Muscle of arm (tissue), 12 donors: ENCODE data around the gene NDOR1. TPM values are rescaled to one million over a fixed set of nuclear protein-coding genes. Genes with fewer than 3 reads are reported as not detected.
A peak's percentile ranks its signal among the peaks of the same experiment; 100 is the strongest.

Experiments used
- DNase-seq: peaks from one replicate; pipeline ENCODE4 v3.0.0-alpha.2; 2013
- polyA plus RNA-seq, 12 donors: library from polyadenylated mRNA; unstranded; fragments of 120-200 nt; gene quantifications; one replicate each; pipeline ENCODE4 v1.2.1, GENCODE V29; 2013; ENCODE audit not compliant: insufficient read length in 12 of 12

NDOR1 gene
- polyA plus RNA-seq, 12 donors: 4.9 to 13.3 (median 6.9) TPM; not detected in 1

DNA sequence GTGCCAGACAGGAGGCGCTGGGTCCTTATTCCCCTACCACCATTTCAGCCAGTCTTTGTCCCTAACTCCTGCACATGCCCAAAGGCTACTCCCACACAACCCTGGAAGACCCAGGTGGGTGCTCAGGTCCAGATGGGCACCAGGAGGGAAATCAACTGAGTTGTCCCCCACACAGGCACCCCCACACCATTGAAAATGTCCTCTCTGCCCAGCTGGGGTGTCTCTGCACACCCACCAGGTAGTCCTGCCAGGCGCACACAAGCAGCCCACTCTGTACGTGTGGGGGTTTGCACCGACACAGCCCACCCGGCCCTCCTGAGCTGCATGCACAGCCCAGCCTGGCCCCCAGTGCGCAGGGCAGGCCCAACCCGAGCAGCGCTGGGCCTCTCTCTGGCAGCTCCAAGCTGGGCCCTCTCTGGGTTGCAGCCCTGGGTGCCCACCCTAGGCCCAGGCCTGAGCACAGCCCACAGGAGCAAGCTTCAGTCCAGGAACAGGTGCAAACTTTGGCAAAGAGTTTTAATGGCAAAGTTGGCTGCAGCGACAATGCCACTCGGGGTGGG is 14.3 kb downstream of the NDOR1 start:
- DNase-seq: no peak

DNA sequence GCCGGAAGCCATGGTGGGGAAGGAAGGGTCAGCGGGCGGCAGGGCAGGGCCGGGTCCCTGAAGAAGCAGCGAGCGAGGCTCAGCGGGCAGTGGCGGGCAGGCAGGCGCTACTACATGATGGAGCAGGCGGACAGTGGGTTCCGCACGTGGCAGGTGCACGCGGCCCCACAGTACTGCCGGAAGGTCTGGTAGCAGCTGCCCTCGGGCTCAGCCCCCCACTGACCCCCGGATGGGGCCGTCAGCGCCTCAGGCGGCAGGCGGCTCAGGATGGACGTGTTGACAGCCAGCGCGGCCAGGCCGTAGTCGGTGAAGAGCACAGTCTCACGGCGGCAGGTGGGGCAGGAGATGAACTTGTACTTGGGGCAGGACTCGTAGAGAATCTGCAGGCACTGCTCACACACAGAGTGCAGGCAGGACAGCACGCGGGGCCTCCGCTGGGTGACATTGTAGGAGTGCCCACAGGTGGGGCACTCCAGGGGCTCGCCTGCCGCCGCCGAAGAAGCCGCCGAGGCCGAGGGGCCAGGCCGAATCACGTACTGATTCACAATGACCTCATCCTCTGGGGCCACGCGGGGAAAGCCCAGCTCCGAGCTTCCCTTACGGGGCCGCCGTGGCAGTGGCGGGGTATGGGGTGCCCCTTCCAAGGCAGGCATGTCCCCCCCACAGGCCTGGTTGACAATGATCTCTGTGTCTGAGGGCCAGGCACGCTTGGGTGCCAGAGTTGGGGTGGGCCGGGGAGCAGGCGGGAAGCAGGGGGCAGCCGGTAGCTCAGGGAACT is 15.0 kb downstream of the NDOR1 start:
- DNase-seq: no peak

GRCh38 chr9:137221095-137221505 is 15.6 kb downstream of the NDOR1 start:
- no peak for DNase-seq

- no peak for DNase-seq
Observed at GRCh38 chr9:137221506-137222111, 16.1 kb downstream of the NDOR1 start.

GRCh38 chr9:137222190-137223077 is 16.9 kb downstream of the NDOR1 start, which contains the start of gene RNF208:
Gene RNF208, minus strand, starts transcription at chr9:137222240. Its CDS starts 1,028 bp downstream, at chr9:137221212.
- no peak for DNase-seq

DNA sequence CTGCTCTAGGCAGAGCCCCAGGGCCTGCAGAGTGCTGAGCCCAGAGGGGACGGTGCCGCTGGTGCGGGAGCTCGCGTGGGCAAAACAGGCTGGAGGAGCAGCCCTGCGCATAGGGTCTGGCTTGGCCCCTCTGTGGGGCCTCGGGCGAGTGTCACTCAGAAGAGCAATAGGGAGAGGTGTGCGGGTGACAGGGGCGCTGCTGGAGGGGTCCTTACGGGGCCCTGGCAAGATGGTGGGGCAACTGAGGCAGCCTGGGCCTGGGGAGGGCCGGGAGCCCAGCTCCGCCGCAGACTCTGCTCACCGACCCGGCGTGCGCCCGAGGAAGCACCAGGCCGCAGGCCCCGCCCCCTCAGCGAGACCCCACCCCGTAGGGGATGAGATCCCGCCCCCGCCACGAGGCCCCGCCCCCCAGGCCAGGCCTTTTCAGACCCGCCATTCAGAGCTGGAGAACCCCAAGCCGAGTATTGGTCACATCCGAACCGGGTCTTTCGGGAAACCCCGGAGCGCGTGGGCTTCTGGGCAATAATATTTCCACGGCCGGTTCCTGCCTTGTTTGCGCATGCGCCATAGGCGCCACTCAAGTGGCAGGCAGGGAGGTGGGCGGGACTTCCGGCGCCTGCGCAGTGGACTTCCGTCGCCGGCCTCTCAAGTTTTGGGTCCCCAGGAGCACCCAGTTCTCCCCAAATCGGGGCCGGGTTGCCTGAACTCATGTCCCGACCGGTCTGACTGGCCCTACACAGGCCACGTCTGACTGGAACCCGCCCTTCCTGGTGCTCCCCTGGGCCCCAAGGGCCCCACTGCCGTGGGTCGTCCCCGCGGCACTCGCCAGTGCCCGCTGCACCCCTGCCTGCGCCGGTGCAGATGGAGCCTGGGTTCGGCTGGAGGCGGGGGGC is 17.8 kb downstream of the NDOR1 start:
- peak; percentile 96 for DNase-seq

GRCh38 chr9:137224830-137225694 is 19.6 kb downstream of the NDOR1 start, which contains the start of gene CYSRT1:
Gene CYSRT1, plus strand, starts transcription at chr9:137225174. Its CDS starts 448 bp downstream, at chr9:137225622.
- no peak for DNase-seq

DNA sequence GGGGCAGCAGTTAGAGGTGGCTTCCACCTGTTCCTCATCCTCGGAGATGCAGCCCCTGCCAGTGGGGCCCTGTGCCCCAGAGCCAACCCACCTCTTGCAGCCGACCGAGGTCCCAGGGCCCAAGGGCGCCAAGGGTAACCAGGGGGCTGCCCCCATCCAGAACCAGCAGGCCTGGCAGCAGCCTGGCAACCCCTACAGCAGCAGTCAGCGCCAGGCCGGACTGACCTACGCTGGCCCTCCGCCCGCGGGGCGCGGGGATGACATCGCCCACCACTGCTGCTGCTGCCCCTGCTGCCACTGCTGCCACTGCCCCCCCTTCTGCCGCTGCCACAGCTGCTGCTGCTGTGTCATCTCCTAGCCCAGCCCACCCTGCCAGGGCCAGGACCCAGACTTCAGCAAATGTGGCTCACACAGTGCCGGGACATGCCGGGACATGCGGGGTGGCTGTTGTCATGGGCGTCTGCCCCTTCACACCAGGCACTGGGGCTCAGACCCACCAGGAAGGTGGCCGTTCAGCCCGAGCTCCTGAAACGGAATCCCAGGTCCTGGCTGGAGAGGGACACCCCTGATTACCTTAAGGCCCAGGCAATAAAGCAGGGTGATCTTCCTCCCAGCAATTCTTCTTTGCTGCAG is 20.3 kb downstream of the NDOR1 start:
- no peak for DNase-seq

- DNase-seq: no peak
Observed at GRCh38 chr9:137226338-137227053, 21.0 kb downstream of the NDOR1 start.

DNA sequence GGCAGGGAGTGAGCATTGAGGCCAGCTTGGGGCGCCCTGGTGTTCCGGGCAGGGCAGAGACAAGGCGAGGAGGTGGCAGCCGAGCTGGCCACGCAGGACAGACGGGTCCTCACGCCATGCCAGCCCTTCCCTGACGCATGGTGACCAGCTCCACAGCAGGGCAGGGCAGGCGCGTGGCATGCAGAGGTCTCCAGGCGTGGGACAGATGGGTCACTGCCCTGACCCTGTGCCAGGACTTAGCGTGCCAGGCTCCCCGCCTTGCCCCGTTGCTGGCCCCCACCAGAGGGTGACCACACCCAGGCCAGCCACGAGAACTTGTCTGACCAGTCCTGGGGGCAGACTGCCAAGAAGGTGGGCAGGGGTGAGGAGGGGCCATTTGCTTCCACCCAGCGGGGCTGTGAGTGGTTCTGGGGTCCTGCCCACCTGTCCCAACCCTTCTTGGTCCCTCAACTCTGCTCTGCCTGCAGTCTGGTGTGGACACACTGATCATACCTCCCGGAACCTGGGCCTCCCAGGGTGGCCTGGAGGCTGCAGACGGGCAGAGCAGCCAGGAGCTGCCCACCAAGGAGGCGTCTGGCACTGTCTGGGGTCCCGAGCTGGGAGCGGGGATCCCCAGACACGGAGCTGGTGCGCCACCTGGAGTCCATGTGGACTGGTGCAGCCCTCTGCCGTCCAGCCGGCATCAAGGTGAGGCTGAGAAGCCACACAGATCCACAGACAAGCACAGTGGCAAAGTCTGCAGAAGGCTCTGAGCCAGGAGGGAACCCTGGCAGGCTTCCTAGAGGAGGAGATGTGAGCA is 21.8 kb downstream of the NDOR1 start, which contains the start of gene RNF224:
TSS of gene RNF224 (plus strand) at position 449 of the 799 bp plus-strand sequence. CDS start 834 bp downstream, outside the sequence.
- DNase-seq: peak; percentile 69

- no peak for DNase-seq
Observed at GRCh38 chr9:137227853-137228505, 22.5 kb downstream of the NDOR1 start.

GRCh38 chr9:137228506-137228967 is 23.0 kb downstream of the NDOR1 start:
- no peak for DNase-seq

DNA sequence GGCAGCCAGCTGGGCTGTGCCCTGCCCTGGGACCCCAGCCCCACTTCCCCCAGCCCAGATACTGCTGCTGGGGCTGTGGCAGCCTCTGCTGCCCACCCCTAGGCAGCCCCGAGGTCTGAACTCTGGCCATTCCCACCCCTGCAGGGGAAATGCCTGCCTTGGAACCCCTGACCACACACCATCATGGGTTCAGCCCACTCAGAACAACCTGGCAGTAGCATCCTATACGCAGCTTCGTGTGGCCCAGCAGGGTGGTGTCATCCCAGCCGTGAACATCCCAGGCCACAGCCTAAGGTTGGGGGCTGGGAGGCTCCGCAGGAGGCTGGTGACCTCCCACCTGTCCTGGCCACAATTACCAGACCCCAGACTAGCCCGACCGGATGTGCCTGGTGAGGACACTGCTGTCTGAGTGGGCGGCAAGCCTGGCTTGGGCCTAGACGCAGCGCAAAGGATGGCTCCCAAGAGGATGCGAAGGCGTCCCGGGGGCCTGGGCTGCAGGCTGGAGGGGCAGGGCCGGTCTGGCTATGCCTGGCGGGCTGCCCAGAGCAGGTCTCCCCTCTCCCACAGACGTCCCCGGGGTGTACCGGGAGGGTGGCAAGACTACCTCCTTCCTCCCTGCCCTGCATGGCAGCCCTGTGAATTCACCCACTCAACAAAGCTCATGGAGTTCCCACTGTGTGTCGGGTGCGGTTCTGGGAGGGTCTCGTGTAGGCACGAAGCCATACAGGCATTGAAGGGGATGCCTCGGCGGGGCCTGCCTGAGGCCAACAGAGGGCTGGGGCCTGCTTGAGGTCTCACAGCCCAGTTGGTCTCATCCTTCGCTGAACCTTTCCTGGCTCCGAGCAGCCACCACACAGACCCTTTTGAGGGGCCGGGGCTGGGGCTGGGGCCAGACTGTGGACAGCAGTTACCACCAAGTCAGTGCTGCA is 23.7 kb downstream of the NDOR1 start:
- DNase-seq: no peak

DNA sequence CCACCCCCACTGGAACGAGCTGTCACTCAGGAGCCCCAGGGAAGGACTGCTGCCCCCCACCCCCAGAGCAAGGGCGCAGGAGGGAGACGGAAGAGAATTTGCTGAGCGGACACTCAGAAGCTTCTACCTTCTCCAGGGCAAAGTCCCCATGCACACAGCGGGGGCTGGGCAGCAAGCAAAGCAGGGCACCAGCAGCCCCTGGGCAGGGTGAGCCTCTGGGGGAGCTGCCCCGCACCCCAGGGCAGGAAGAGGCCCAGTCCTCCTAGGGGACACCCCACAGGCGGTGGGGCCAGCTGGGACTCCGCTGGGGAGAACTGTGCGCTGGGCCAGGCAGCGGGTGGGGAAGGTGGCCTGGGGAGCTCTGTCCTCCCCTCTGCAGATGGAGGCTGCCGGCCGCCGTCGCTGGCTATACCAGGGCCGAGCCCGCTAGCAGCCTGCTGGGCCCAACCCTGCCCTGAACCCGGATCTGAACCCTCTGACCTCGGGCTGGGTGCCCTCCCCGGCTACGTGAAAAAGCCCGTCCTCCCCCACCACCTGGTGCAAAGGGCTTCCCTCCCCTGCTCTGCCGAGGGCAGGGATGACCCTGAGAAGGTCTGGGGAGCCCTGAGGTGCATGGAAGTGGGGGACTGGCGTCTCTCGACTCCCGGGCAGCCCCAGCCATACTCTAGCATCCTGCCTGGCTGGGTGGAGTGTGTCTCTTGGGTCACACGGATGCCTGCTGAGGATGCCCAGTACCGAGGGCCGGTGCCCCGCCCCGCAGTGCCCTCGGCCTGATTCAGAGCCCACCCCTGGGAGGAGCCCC is 24.6 kb downstream of the NDOR1 start:
- no peak for DNase-seq
